Measurements from ENCODE around the gene PFN1.

Gene PFN1

DNA sequence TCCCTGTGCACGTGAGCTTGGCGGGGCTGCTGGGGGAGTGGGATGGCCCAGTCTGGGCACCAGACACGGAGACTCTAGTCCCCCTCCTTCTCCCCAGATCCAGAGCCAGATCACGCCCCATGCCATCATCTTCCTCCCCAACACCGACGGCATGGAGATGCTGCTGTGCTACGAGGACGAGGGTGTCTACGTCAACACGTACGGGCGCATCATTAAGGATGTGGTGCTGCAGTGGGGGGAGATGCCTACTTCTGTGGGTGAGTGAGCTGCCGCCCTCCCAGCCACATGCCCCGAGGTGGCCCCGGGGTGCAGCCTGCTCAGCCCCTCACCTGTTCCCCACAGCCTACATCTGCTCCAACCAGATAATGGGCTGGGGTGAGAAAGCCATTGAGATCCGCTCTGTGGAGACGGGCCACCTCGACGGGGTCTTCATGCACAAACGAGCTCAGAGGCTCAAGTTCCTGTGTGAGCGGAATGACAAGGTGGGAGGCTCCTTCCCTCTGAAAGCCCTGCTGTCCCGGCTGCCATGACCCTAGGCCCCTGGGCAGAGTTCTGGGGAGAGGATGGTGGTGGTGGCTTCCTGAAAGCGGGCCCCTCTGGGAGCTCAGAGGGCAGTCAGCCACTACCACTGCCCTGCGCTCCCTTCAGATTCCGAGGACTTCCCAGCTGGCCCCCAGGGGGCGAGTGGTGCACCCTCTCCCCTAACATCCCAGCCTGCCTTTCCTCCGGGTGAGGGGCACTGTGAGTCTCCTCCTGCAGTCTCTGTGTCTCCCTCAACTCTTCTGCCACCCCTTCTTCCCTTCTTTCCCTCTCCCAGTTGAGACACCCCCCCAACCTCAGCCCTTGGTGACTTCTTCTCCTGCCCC, 51.8 kb downstream of the PFN1 start:
- Mint-ChIP-seq H3K9me3 (no peaks in the 10 kb centered on the region), H3K27ac (no peak overlapping the region), H3K27me3 (ENCODE audit: low read depth) (peaks cover 3% of the 10 kb centered on the region), H3K36me3 (ENCODE audit: low read depth) (peaks cover 16% of the 10 kb centered on the region), H3K4me1 (ENCODE audit: low read depth) (peaks cover 9% of the 10 kb centered on the region), H3K4me3 (no peak overlapping the region)
- no peak for DNase-seq (ENCODE audit: low spot score)

DNA sequence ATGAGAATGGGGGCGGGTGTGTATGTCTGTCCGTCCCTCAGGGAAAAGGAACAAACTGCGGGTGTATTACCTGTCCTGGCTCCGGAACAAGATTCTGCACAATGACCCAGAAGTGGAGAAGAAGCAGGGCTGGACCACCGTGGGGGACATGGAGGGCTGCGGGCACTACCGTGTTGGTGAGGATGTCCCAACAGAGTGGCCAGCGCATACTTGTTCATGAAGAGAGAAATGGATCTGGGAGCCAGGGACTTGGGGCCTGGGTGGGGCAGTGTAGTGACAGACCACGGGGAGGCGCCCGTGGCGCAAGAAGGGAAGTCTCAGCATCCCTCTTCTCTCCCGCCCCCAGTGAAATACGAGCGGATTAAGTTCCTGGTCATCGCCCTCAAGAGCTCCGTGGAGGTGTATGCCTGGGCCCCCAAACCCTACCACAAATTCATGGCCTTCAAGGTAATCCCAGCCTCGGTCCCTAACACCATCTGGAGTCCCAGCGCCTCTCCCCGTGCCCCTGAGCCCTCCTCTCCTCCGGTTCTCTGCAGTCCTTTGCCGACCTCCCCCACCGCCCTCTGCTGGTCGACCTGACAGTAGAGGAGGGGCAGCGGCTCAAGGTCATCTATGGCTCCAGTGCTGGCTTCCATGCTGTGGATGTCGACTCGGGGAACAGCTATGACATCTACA, 52.5 kb downstream of the PFN1 start:
- no peak overlapping the region for H3K4me3 Mint-ChIP-seq
- no peak for DNase-seq (ENCODE audit: low spot score)
- peaks cover 8% of the 10 kb centered on the region for H3K4me1 Mint-ChIP-seq (ENCODE audit: low read depth)
- peaks cover 3% of the 10 kb centered on the region for H3K27me3 Mint-ChIP-seq (ENCODE audit: low read depth)
- H3K36me3 Mint-ChIP-seq (ENCODE audit: low read depth): peaks cover 16% of the 10 kb centered on the region
- no peak overlapping the region for H3K27ac Mint-ChIP-seq
- H3K9me3 Mint-ChIP-seq: no peaks in the 10 kb centered on the region
